Measurements from ENCODE around the gene PNPLA7. TPM values are rescaled to one million over a fixed set of nuclear protein-coding genes. Genes with fewer than 3 reads are reported as not detected.

PNPLA7 gene
- total and polyA plus RNA-seq, 2 donors (not counting 1 experiment from before 2014, with no cell fraction given): 18.7 to 29.9 TPM

DNA sequence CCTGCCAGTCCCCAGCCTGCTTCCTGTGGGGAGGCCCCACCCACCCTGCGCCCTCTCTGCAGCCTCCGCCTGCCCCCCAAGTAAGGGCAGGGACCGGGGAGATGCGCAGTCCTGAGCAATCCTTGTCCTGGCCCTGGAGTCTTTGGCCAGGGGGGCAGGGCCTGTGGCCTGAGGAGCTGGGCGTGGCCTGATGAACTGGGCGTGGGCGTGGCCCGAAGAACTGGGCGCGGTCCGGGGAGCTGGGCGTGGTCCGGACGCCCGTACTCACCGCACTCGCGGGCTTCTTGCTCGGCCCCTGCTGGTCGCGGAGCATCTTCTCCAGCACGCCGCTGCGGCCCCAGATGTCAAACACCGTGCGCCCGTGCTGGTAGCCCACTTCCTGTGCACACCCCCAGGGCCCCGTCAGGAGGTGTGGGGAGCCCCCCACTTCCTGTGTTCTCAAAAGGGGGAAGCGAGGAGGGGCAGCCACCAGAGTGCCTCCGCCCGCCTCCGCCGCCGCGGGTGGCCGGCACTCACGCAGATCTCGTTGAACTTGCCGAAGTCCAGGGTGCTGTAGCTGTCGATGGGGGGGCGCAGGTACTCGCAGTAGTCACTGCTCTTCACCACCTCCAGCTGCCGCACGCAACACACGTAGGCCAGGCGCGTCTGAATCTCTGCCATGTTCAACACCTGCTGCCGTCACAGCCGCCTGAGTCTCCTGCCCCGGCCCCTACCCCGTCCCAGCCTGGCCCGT is 88.4 kb downstream of the PNPLA7 start:
- peak overlapping the region; percentile 65 for H3K9ac ChIP-seq (ENCODE audit: low read length)
- POLR2A ChIA-PET: interaction anchor here (0.7 to 1.0 kb wide), 5 partner anchors 72 to 700 kb away, joined by 3 to 9 read pairs (median 4); partner anchors contain the start of gene MAN1B1
- peak; percentile 66 for ATAC-seq (ENCODE audit: low read depth)

More for the DNA sequence above, 88.4 kb downstream of the PNPLA7 start:
- TF ChIP-seq EZH2 (IDR thresholded peaks at IDR 0.05; ENCODE audit: borderline replicate concordance, insufficient read depth, low read depth, low read length, poor library complexity, severe bottlenecking): no peak
- TF ChIP-seq, protein P1, sequence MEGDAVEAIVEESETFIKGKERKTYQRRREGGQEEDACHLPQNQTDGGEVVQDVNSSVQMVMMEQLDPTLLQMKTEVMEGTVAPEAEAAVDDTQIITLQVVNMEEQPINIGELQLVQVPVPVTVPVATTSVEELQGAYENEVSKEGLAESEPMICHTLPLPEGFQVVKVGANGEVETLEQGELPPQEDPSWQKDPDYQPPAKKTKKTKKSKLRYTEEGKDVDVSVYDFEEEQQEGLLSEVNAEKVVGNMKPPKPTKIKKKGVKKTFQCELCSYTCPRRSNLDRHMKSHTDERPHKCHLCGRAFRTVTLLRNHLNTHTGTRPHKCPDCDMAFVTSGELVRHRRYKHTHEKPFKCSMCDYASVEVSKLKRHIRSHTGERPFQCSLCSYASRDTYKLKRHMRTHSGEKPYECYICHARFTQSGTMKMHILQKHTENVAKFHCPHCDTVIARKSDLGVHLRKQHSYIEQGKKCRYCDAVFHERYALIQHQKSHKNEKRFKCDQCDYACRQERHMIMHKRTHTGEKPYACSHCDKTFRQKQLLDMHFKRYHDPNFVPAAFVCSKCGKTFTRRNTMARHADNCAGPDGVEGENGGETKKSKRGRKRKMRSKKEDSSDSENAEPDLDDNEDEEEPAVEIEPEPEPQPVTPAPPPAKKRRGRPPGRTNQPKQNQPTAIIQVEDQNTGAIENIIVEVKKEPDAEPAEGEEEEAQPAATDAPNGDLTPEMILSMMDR (IDR thresholded peaks at IDR 0.05): no peak
- H3K27me3 Mint-ChIP-seq: no peaks in the 10 kb centered on the region
- peak overlapping the region; percentile 99 for H3K4me2 ChIP-seq (replicated peaks; ENCODE audit: low read depth, low read length, poor library complexity, severe bottlenecking)
- peak overlapping the region; percentile 84 to 89 for H3K27ac ChIP-seq (ENCODE audit: low read length in 2 of 2)
- no peaks in the 10 kb centered on the region for H3K27me3 ChIP-seq (replicated peaks in 1 of 4; ENCODE audit: control extremely low read depth in 1 of 4, control insufficient read depth in 3 of 4, insufficient read depth in 4 of 4, low read length in 3 of 4)
- CTCF ChIA-PET: interaction anchor here (1.0 to 1.3 kb wide), 3 partner anchors 14 to 39 kb away, joined by 4 to 6 read pairs (median 4); partner anchors contain the start of genes EXD3 and NOXA1
- H4K20me1 ChIP-seq (ENCODE audit: control insufficient read depth, insufficient read depth, low read length, poor library complexity, severe bottlenecking): peaks cover 9% of the 10 kb centered on the region
- peaks cover 39 to 44% of the 10 kb centered on the region in 2 donors for H3K4me1 ChIP-seq (ENCODE audit: control insufficient read depth in 2 of 2, insufficient read depth in 2 of 2, low read length in 2 of 2)
- peaks cover 6% of the 10 kb centered on the region for H3K79me2 ChIP-seq (ENCODE audit: control insufficient read depth, insufficient read depth, low read length)
- H3K4me3 ChIP-seq (ENCODE audit: control extremely low read depth in 1 of 5, extremely low read depth in 1 of 5, insufficient read depth in 1 of 5, low read depth in 2 of 5, low read length in 4 of 5): peak overlapping the region in 4 of 5 experiments; percentile 37 to 56 (median 48)
- H3K4me1 Mint-ChIP-seq: peaks cover 21% of the 10 kb centered on the region
- intact Hi-C loops (cut with micrococcal nuclease): no loop called here
- peaks cover 0 to 3% of the 10 kb centered on the region in 2 experiments for H3K36me3 ChIP-seq (replicated peaks in 1 of 2; ENCODE audit: control extremely low read depth in 1 of 2, control insufficient read depth in 1 of 2, extremely low read depth in 1 of 2, insufficient read depth in 2 of 2, low read length in 1 of 2)
- H3K27ac Mint-ChIP-seq: peak overlapping the region; percentile 88
- H2AFZ ChIP-seq (ENCODE audit: insufficient read depth, low read depth, low read length, poor library complexity, severe bottlenecking): peak overlapping the region; percentile 77
- peak overlapping the region; percentile 79 for H3K4me3 Mint-ChIP-seq
- DNase-seq: peak; percentile 95
- H3K9me3 Mint-ChIP-seq (ENCODE audit: insufficient read depth): no peaks in the 10 kb centered on the region
- H3K9me3 ChIP-seq (ENCODE audit: control extremely low read depth in 1 of 3, control insufficient read depth in 2 of 3, insufficient read depth in 1 of 3, low read length in 2 of 3): peaks cover 0 to 4% (median 0%) of the 10 kb centered on the region in 3 donors
- 5% methylated on average over 49 of the region's 52 CpGs for WGBS (ENCODE audit: insufficient coverage)

All from B cell (primary cell).